Activated CD8-positive, alpha-beta memory T cell treated with anti-CD3 and anti-CD28 coated beads for 36 hours (primary cell): ENCODE measurements around the gene LUZP4. TPM values are rescaled to one million over a fixed set of nuclear protein-coding genes. Genes with fewer than 3 reads are reported as not detected.
"Not testable (repeated sequence)": the region's sequence is repeated elsewhere in the genome, so short reads cannot be mapped to it uniquely, and the experiment has no call there.

Experiments used
- CTCF ChIA-PET: fragments of 350-600 bp; sonication (Branson Sonifier 250); formaldehyde crosslinking; loops from one replicate; lab custom pipeline; 2021; ENCODE audit warnings: antibody characterized with exemption; lab: Charles Lee
- POLR2A ChIA-PET: fragments of 350-600 bp; sonication (Branson Sonifier 250); formaldehyde crosslinking; loops from one replicate; lab custom pipeline; 2021; ENCODE audit warnings: antibody characterized with exemption; lab: Charles Lee
- total RNA-seq, 2 experiments: library from RNA; stranded (reverse); gene quantifications; one replicate each; pipeline ENCODE4 v1.2.3, GENCODE V29; 2021

The LUZP4 gene
- not detected for total RNA-seq

GRCh38 chrX:115289465-115289864 is at the start of gene LUZP4:
Gene LUZP4, plus strand, starts transcription at chrX:115289715. Its CDS starts 45 bp downstream, at chrX:115289760.
- CTCF ChIA-PET: no interaction called here
- POLR2A ChIA-PET: no interaction called here

- ChIA-PET CTCF (no interaction called here), POLR2A (no interaction called here)
Observed at GRCh38 chrX:115251458-115252233, 37.9 kb upstream of the LUZP4 start.

GRCh38 chrX:115255003-115255402 is 34.5 kb upstream of the LUZP4 start:
- CTCF ChIA-PET: no interaction called here
- POLR2A ChIA-PET: no interaction called here

- ChIA-PET CTCF (no interaction called here), POLR2A (interaction anchor here (0.7 kb wide), 1 partner anchor 26 kb away, joined by 4 read pairs; no protein-coding TSS in a partner anchor)
Observed at GRCh38 chrX:115257711-115258110, 31.8 kb upstream of the LUZP4 start.

GRCh38 chrX:115259238-115259875 is 30.2 kb upstream of the LUZP4 start:
- ChIA-PET CTCF (no interaction called here), POLR2A (no interaction called here)

GRCh38 chrX:115260330-115260729 is 29.2 kb upstream of the LUZP4 start:
- CTCF ChIA-PET: no interaction called here
- POLR2A ChIA-PET: no interaction called here

- ChIA-PET POLR2A (no interaction called here), CTCF (no interaction called here)
Observed at GRCh38 chrX:115261148-115261547, 28.4 kb upstream of the LUZP4 start.

- ChIA-PET CTCF (no interaction called here), POLR2A (no interaction called here)
Observed at GRCh38 chrX:115264009-115264408, 25.5 kb upstream of the LUZP4 start.

- POLR2A ChIA-PET: no interaction called here
- CTCF ChIA-PET: no interaction called here
Observed at GRCh38 chrX:115266300-115266699, 23.2 kb upstream of the LUZP4 start.

GRCh38 chrX:115268421-115268820 is 21.1 kb upstream of the LUZP4 start:
- POLR2A ChIA-PET: no interaction called here
- CTCF ChIA-PET: no interaction called here

GRCh38 chrX:115269051-115269683 is 20.3 kb upstream of the LUZP4 start:
- POLR2A ChIA-PET: no interaction called here
- CTCF ChIA-PET: no interaction called here

- POLR2A ChIA-PET: no interaction called here
- CTCF ChIA-PET: no interaction called here
Observed at GRCh38 chrX:115284877-115285276, 4.6 kb upstream of the LUZP4 start.

GRCh38 chrX:115297189-115297588 is 7.7 kb downstream of the LUZP4 start:
- ChIA-PET POLR2A (no interaction called here), CTCF (no interaction called here)

- ChIA-PET CTCF (interaction anchor here (0.6 kb wide), 1 partner anchor 380 kb away, joined by 3 read pairs; no protein-coding TSS in a partner anchor), POLR2A (no interaction called here)
Observed at GRCh38 chrX:115311139-115311538, 21.6 kb downstream of the LUZP4 start.

- POLR2A ChIA-PET: no interaction called here
- CTCF ChIA-PET: interaction anchor here (0.6 kb wide), 1 partner anchor 379 kb away, joined by 3 read pairs; no protein-coding TSS in a partner anchor
Observed at GRCh38 chrX:115311601-115312001, 22.1 kb downstream of the LUZP4 start.

GRCh38 chrX:115318139-115318538 is 28.6 kb downstream of the LUZP4 start:
- ChIA-PET CTCF (no interaction called here), POLR2A (no interaction called here)

- CTCF ChIA-PET: no interaction called here
- POLR2A ChIA-PET: no interaction called here
Observed at GRCh38 chrX:115322375-115322774, 32.9 kb downstream of the LUZP4 start.

- ChIA-PET CTCF (no interaction called here), POLR2A (no interaction called here)
Observed at GRCh38 chrX:115324194-115324593, 34.7 kb downstream of the LUZP4 start.

GRCh38 chrX:115329282-115329681 is 39.8 kb downstream of the LUZP4 start:
- POLR2A ChIA-PET, CTCF ChIA-PET: not testable (repeated sequence)

- ChIA-PET POLR2A (no interaction called here), CTCF (interaction anchor here (0.9 kb wide), 1 partner anchor 267 kb away, joined by 3 read pairs; no protein-coding TSS in a partner anchor)
Observed at GRCh38 chrX:115330498-115331168, 41.1 kb downstream of the LUZP4 start.
